Endothelial cell of umbilical vein (primary cell): ENCODE results near the gene MAP4K5. TPM values are rescaled to one million over a fixed set of nuclear protein-coding genes. Genes with fewer than 3 reads are reported as not detected.
A peak's percentile ranks its signal among the peaks of the same experiment; 100 is the strongest.

Experiments
- BruUV-seq: library from RNA; stranded (reverse); fragments of 400-500 nt; replicated peaks from 2 replicates; lab custom pipeline; 2021; lab: Mats Ljungman, UMichigan
- CTCF ChIA-PET: fragments of 300-600, 350-600 bp; sonication (Branson Sonifier 250); formaldehyde crosslinking; loops from one replicate; lab custom pipeline; 2021; ENCODE audit warnings: antibody characterized with exemption, inconsistent platforms; lab: Charles Lee
- POLR2A ChIA-PET: fragments of 300-600, 350-600 bp; sonication (Branson Sonifier 250); formaldehyde crosslinking; loops from one replicate; lab custom pipeline; 2021; ENCODE audit warnings: antibody characterized with exemption, inconsistent platforms; lab: Charles Lee
- DNase-seq: peaks from one replicate; pipeline ENCODE4 v3.0.0-alpha.2; 2011; ENCODE audit warnings: low read depth, low spot score
- FAIRE-seq: peaks from 2 replicates; lab custom pipeline; 2011; peaks lifted over from hg19 to GRCh38; lab: Jason Lieb, UNC
- H2AFZ ChIP-seq: 2 replicates; pipeline ENCODE4 v1.6.0; 2012; ENCODE audit warnings: low read depth, low read length, control low read depth, inconsistent platforms
- H3K27ac ChIP-seq: 2 replicates; pipeline ENCODE4 v1.5.1; 2011; ENCODE audit warnings: low read depth, mild to moderate bottlenecking, control low read depth, low read length, moderate library complexity; ENCODE audit not compliant: insufficient read depth
- H3K27me3 ChIP-seq, 2 experiments: 2 replicates each; pipeline versions ENCODE4 v1.6.0 to v1.6.1; 2011; ENCODE audit warnings: low read length in 2 of 2, mixed read lengths in 1 of 2; ENCODE audit not compliant: control insufficient read depth in 2 of 2, insufficient read depth in 2 of 2
- H3K36me3 ChIP-seq, 2 experiments: 2 replicates in 1 of 2; 3 replicates in 1 of 2; pipeline ENCODE4 v1.5.1; 2011; ENCODE audit warnings: low read length in 2 of 2, mild to moderate bottlenecking in 1 of 2, moderate library complexity in 1 of 2; ENCODE audit not compliant: control insufficient read depth in 2 of 2, insufficient read depth in 2 of 2; ENCODE audit errors: extremely low read depth in 1 of 2
- H3K4me1 ChIP-seq: 3 replicates; pipeline ENCODE4 v1.5.1; 2011; ENCODE audit warnings: mild to moderate bottlenecking, low read length; ENCODE audit not compliant: control insufficient read depth, insufficient read depth; ENCODE audit errors: extremely low read depth
- H3K4me2 ChIP-seq: 2 replicates; pipeline ENCODE4 v1.6.1; 2011; ENCODE audit warnings: low read length, control low read depth, mixed read lengths; ENCODE audit not compliant: insufficient read depth
- H3K4me3 ChIP-seq, 3 experiments: fragments of 200-600 bp in 1 of 3; sonication (generic), shearing (Covaris generic) in 1 of 3; replicated peaks in 1 of 3; 2 replicates each; pipeline ENCODE4 v1.5.1; 2011 to 2016; ENCODE audit warnings: control low read depth in 3 of 3, low read length in 3 of 3, mild to moderate bottlenecking in 2 of 3, inconsistent platforms in 1 of 3, low read depth in 1 of 3, moderate library complexity in 1 of 3; ENCODE audit not compliant: insufficient read depth in 1 of 3
- H3K79me2 ChIP-seq: 2 replicates; pipeline ENCODE4 v1.6.0; 2012; ENCODE audit warnings: low read length, inconsistent platforms; ENCODE audit not compliant: control insufficient read depth, insufficient read depth
- H3K9ac ChIP-seq: replicated peaks from 2 replicates; pipeline ENCODE3; 2011; ENCODE audit warnings: low read length, control low read depth; ENCODE audit not compliant: insufficient read depth; ENCODE audit errors: extremely low read depth
- H3K9me1 ChIP-seq: replicated peaks from 3 replicates; pipeline ENCODE4 v1.6.0; 2011; ENCODE audit warnings: mild to moderate bottlenecking, low read length; ENCODE audit not compliant: control insufficient read depth, insufficient read depth; ENCODE audit errors: extremely low read depth
- H3K9me3 ChIP-seq: replicated peaks from 2 replicates; pipeline ENCODE4 v1.5.1; 2012; ENCODE audit warnings: low read length, inconsistent platforms; ENCODE audit not compliant: control insufficient read depth, insufficient read depth
- H4K20me1 ChIP-seq: replicated peaks from 2 replicates; pipeline ENCODE3; 2011; ENCODE audit warnings: mild to moderate bottlenecking, low read length; ENCODE audit not compliant: control insufficient read depth, insufficient read depth; ENCODE audit errors: extremely low read depth
- EZH2 ChIP-seq: IDR thresholded peaks from 2 replicates; pipeline ENCODE4 v1.6.1; 2012; ENCODE audit warnings: borderline replicate concordance, low read depth, mild to moderate bottlenecking, moderate library complexity, low read length, inconsistent platforms; ENCODE audit not compliant: severe bottlenecking
- FOS ChIP-seq: IDR thresholded peaks from 2 replicates; pipeline ENCODE4 v1.6.1; 2011; ENCODE audit warnings: mild to moderate bottlenecking, low read length, moderate library complexity, borderline replicate concordance; ENCODE audit not compliant: insufficient read depth
- GATA2 ChIP-seq: IDR thresholded peaks from 2 replicates; pipeline ENCODE4 v1.7.0; 2011; ENCODE audit warnings: low read depth, mild to moderate bottlenecking, moderate library complexity, mixed read lengths, low read length; ENCODE audit not compliant: insufficient read length, insufficient read depth
- JUN ChIP-seq: IDR thresholded peaks from 2 replicates; pipeline ENCODE4 v1.6.1; 2011; ENCODE audit warnings: borderline replicate concordance, low read depth; ENCODE audit not compliant: insufficient read length, insufficient read depth
- MYC ChIP-seq: IDR thresholded peaks from one replicate; pipeline ENCODE4 v1.6.1; 2011; ENCODE audit warnings: mild to moderate bottlenecking, low read depth, low read length
- POLR2A ChIP-seq: IDR thresholded peaks from 2 replicates; pipeline ENCODE4 v1.6.1; 2012; ENCODE audit warnings: low read depth, mild to moderate bottlenecking, control low read depth, low read length
- POLR2AphosphoS5 ChIP-seq: IDR thresholded peaks from 2 replicates; pipeline ENCODE4 v1.6.1; 2012; ENCODE audit warnings: low read depth, mild to moderate bottlenecking, control low read depth, low read length, moderate library complexity; ENCODE audit not compliant: insufficient read depth
- dilution Hi-C: fragments of 300-500 bp; cut with MboI; formaldehyde crosslinking; loops from one replicate; pipeline ENCODE4 v1.15.0; 2019; ENCODE audit warnings: low sequenced_read_pairs; ENCODE audit not compliant: extremely low pct_ligation_motif_present
- intact Hi-C: fragments of 100-400 bp; cut with micrococcal nuclease; formaldehyde crosslinking; loops from one replicate; pipeline ENCODE4 v1.10.0; 2022
- polyA plus RNA-seq, 4 experiments: library from polyadenylated mRNA; depleted of rRNA in 3 of 4; stranded (reverse) in 3 of 4; unstranded in 1 of 4; fragments of >200 nt; gene quantifications; 2 replicates each; pipeline versions ENCODE4 v1.2.1 to v1.2.3, GENCODE V29; 2011 to 2012; ENCODE audit warnings: missing spikeins in 1 of 4
- total RNA-seq: library from RNA; stranded (reverse); gene quantifications from 2 replicates; pipeline ENCODE4 v1.2.3, GENCODE V29; 2021
- TF ChIP-seq, protein P1 (sequence below): IDR thresholded peaks from 2 replicates; pipeline ENCODE4 v1.6.1; 2011; ENCODE audit not compliant: insufficient read depth, insufficient read length
- TF ChIP-seq, protein P2 (sequence below), 2 donors: IDR thresholded peaks; 1 replicate in 1 of 2; 2 replicates in 1 of 2; pipeline ENCODE4 v1.5.1; 2011; ENCODE audit warnings: low read length in 2 of 2, mild to moderate bottlenecking in 2 of 2, moderate library complexity in 2 of 2, control low read depth in 1 of 2, inconsistent platforms in 1 of 2, low read depth in 1 of 2; ENCODE audit not compliant: insufficient read depth in 1 of 2; ENCODE audit errors: extremely low read depth in 1 of 2

MAP4K5 gene
- total and polyA plus RNA-seq, 2 donors (not counting 3 experiments of a cell fraction or from before 2014, with no cell fraction given): 17.4 to 73.7 TPM

DNA sequence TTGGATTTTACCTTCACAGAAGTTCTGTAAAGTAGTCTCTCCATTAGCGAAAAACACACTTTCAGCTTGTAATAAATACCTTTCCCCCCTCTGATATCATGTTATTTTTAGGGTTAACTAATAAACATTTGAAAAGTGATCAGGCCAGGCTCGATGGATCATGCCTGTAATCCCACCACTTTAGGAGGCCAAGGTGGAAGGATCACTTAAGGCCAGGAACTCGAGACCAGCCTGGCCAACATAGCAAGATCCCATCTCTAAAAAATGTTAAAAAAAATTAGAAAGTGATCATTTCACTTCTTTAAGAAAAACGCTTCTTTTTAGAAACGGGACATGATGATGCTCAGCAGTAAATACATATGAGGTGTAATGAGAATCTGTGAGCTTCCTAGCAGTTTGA is 137.7 kb downstream of the MAP4K5 start:
- Histone ChIP-seq H3K9me1 (no peaks in the 10 kb centered on the region), H3K4me1 (peaks cover 15% of the 10 kb centered on the region), H3K4me3 (no peak overlapping the region), H3K27ac (no peak overlapping the region), H3K9ac (no peak overlapping the region), H4K20me1 (no peaks in the 10 kb centered on the region), H2AFZ (no peak overlapping the region), H3K9me3 (no peaks in the 10 kb centered on the region), H3K27me3 (no peaks in the 10 kb centered on the region), H3K79me2 (no peaks in the 10 kb centered on the region), H3K4me2 (peak overlapping the region; percentile 100), H3K36me3 (no peaks in the 10 kb centered on the region)
- intact Hi-C loops (loop anchor here (5.0 kb wide), 1 partner anchor 48 kb away; no protein-coding TSS in a partner anchor), dilution Hi-C loops (no loop called here)
- POLR2A ChIA-PET: no interaction called here
- BruUV-seq: no TSS peak
- FAIRE-seq (no peak), DNase-seq (no peak)
- TF ChIP-seq JUN (no peak), EZH2 (no peak), MYC (no peak), POLR2A (no peak), FOS (no peak), GATA2 (no peak), POLR2AphosphoS5 (no peak)
- TF ChIP-seq, protein P1, sequence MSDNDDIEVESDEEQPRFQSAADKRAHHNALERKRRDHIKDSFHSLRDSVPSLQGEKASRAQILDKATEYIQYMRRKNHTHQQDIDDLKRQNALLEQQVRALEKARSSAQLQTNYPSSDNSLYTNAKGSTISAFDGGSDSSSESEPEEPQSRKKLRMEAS: no peak
- TF ChIP-seq, protein P2, sequence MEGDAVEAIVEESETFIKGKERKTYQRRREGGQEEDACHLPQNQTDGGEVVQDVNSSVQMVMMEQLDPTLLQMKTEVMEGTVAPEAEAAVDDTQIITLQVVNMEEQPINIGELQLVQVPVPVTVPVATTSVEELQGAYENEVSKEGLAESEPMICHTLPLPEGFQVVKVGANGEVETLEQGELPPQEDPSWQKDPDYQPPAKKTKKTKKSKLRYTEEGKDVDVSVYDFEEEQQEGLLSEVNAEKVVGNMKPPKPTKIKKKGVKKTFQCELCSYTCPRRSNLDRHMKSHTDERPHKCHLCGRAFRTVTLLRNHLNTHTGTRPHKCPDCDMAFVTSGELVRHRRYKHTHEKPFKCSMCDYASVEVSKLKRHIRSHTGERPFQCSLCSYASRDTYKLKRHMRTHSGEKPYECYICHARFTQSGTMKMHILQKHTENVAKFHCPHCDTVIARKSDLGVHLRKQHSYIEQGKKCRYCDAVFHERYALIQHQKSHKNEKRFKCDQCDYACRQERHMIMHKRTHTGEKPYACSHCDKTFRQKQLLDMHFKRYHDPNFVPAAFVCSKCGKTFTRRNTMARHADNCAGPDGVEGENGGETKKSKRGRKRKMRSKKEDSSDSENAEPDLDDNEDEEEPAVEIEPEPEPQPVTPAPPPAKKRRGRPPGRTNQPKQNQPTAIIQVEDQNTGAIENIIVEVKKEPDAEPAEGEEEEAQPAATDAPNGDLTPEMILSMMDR (IDR thresholded peaks at IDR 0.05; ENCODE audit: extremely low read depth in 1 of 2, insufficient read depth in 1 of 2, low read depth in 1 of 2, low read length in 2 of 2): no peak
- CTCF ChIA-PET: interaction anchor here (1.6 to 2.4 kb wide), 2 partner anchors 74 to 77 kb away, joined by 8 read pairs; no protein-coding TSS in a partner anchor
